MM.1S (cell line): ENCODE results near the gene OXER1.

Experiments used
- DNase-seq: peaks from one replicate; pipeline ENCODE4 v3.0.0-alpha.2; 2015
- H2AFZ ChIP-seq: fragments of 300-600 bp; sonication (generic); 2 replicates; pipeline ENCODE4 v1.6.0; 2016; ENCODE audit warnings: antibody characterized with exemption, low read length
- H3F3A ChIP-seq: fragments of 300-600 bp; sonication (generic); 2 replicates; pipeline ENCODE4 v1.6.1; 2016; ENCODE audit warnings: mild to moderate bottlenecking, antibody characterized with exemption, low read length, moderate library complexity, mixed read lengths; ENCODE audit not compliant: insufficient read depth
- H3K27ac ChIP-seq: fragments of 300-600 bp; sonication (generic); 2 replicates; pipeline ENCODE4 v1.5.1; 2016; ENCODE audit warnings: mild to moderate bottlenecking, low read length
- H3K27me3 ChIP-seq: fragments of 300-600 bp; sonication (generic); replicated peaks from 2 replicates; pipeline ENCODE4 v1.6.0; 2016; ENCODE audit warnings: low read length; ENCODE audit not compliant: insufficient read depth
- H3K36me3 ChIP-seq: fragments of 300-600 bp; sonication (generic); replicated peaks from 2 replicates; pipeline ENCODE4 v1.6.1; 2016; ENCODE audit warnings: mild to moderate bottlenecking, low read length, mixed read lengths; ENCODE audit not compliant: insufficient read depth
- H3K4me1 ChIP-seq: fragments of 300-600 bp; sonication (generic); 2 replicates; pipeline ENCODE4 v1.6.1; 2016; ENCODE audit warnings: low read length, mixed read lengths
- H3K4me2 ChIP-seq: fragments of 300-600 bp; sonication (generic); 2 replicates; pipeline ENCODE4 v1.6.0; 2016; ENCODE audit warnings: low read depth, low read length
- H3K4me3 ChIP-seq: fragments of 300-600 bp; sonication (generic); 2 replicates; pipeline ENCODE4 v1.5.1; 2016; ENCODE audit warnings: low read length, mixed read lengths
- H3K79me2 ChIP-seq: fragments of 300-600 bp; sonication (generic); 2 replicates; pipeline ENCODE4 v1.6.1; 2016; ENCODE audit warnings: mixed run types, low read length, mixed read lengths
- H3K9ac ChIP-seq: fragments of 300-600 bp; sonication (generic); 2 replicates; pipeline ENCODE4 v1.6.1; 2016; ENCODE audit warnings: low read length, mixed read lengths
- H3K9me2 ChIP-seq: fragments of 300-600 bp; sonication (generic); replicated peaks from 2 replicates; pipeline ENCODE4 v1.6.1; 2016; ENCODE audit warnings: mild to moderate bottlenecking, low read length, mixed read lengths; ENCODE audit not compliant: insufficient read depth
- H3K9me3 ChIP-seq: fragments of 300-600 bp; sonication (generic); replicated peaks from 2 replicates; pipeline ENCODE4 v1.6.1; 2016; ENCODE audit warnings: mild to moderate bottlenecking, low read length, mixed read lengths; ENCODE audit not compliant: insufficient read depth
- H4K20me1 ChIP-seq: fragments of 300-600 bp; sonication (generic); 2 replicates; pipeline ENCODE4 v1.6.1; 2016; ENCODE audit warnings: mild to moderate bottlenecking, low read length, moderate library complexity, mixed read lengths; ENCODE audit not compliant: insufficient read depth
- CTCF ChIP-seq: fragments of 300-600 bp; sonication (generic); IDR thresholded peaks from 2 replicates; pipeline ENCODE4 v1.5.1; 2016; ENCODE audit warnings: antibody characterized with exemption, low read length, mixed read lengths
- EZH2 ChIP-seq: fragments of 300-600 bp; sonication (generic); optimal IDR thresholded peaks from 2 replicates; pipeline ENCODE3; 2017; ENCODE audit warnings: low read depth, mild to moderate bottlenecking, antibody characterized with exemption, low read length, mixed read lengths
- EZH2phosphoT487 ChIP-seq: fragments of 300-600 bp; sonication (generic); IDR thresholded peaks from 2 replicates; pipeline ENCODE4 v1.6.1; 2018; ENCODE audit warnings: antibody characterized with exemption, low read length

The OXER1 gene

GRCh38 chr2:42764096-42764495, at the start of gene OXER1:
Gene OXER1 (minus strand): TSS chr2:42764135. CDS start chr2:42764062, 73 bp downstream.
- Histone ChIP-seq H3K36me3 (no peaks in the 10 kb centered on the region), H2AFZ (no peak within 1 kb of the TSS), H3K79me2 (no peaks in the 10 kb centered on the region), H3K4me3 (no peak within 1 kb of the TSS), H3K9ac (no peak within 1 kb of the TSS), H3K4me1 (no peaks in the 10 kb centered on the region), H3K27ac (no peak within 1 kb of the TSS), H3F3A (no peaks in the 10 kb centered on the region), H4K20me1 (no peaks in the 10 kb centered on the region), H3K4me2 (no peak within 1 kb of the TSS), H3K27me3 (no peaks in the 10 kb centered on the region), H3K9me3 (no peaks in the 10 kb centered on the region), H3K9me2 (no peaks in the 10 kb centered on the region)
- no peak for DNase-seq
- TF ChIP-seq CTCF (no peak), EZH2phosphoT487 (no peak), EZH2 (no peak)

GRCh38 chr2:42812899-42813479, 49.1 kb upstream of the OXER1 start:
- Histone ChIP-seq H3K4me3 (no peak overlapping the region), H4K20me1 (no peaks in the 10 kb centered on the region), H3K4me1 (peaks cover 8% of the 10 kb centered on the region; the same call in 1 of the 2 replicates), H3F3A (peaks cover 19% of the 10 kb centered on the region), H3K9ac (no peak overlapping the region), H3K4me2 (no peak overlapping the region), H3K9me3 (no peaks in the 10 kb centered on the region), H3K27me3 (no peaks in the 10 kb centered on the region), H3K79me2 (no peaks in the 10 kb centered on the region), H3K36me3 (no peaks in the 10 kb centered on the region), H3K9me2 (no peaks in the 10 kb centered on the region), H3K27ac (no peak overlapping the region; the same call in 1 of the 2 replicates), H2AFZ (no peak overlapping the region)
- TF ChIP-seq EZH2phosphoT487: no peak
- peak; percentile 62 for TF ChIP-seq CTCF
- DNase-seq: peak; percentile 36

- peak overlapping the region; percentile 81 for H3K4me2 ChIP-seq
- DNase-seq: peak; percentile 48
- TF ChIP-seq EZH2phosphoT487: no peak
- no peak for TF ChIP-seq CTCF
- TF ChIP-seq EZH2: no peak
- no peaks in the 10 kb centered on the region for H3K27me3 ChIP-seq
- peaks cover 8% of the 10 kb centered on the region; the same call in 1 of the 2 replicates for H3K4me1 ChIP-seq
- H3K79me2 ChIP-seq: no peaks in the 10 kb centered on the region
- H3K4me3 ChIP-seq: peak overlapping the region; percentile 68
- no peaks in the 10 kb centered on the region for H3K9me3 ChIP-seq
- no peaks in the 10 kb centered on the region for H3K36me3 ChIP-seq
- H3K9ac ChIP-seq: peak overlapping the region; percentile 96
- H2AFZ ChIP-seq: peak overlapping the region; percentile 64
- H3F3A ChIP-seq: peaks cover 19% of the 10 kb centered on the region
- H4K20me1 ChIP-seq: no peaks in the 10 kb centered on the region
- H3K9me2 ChIP-seq: no peaks in the 10 kb centered on the region
- peak overlapping the region; percentile 99 for H3K27ac ChIP-seq
Measured at GRCh38 chr2:42810971-42811811, 47.3 kb upstream of the OXER1 start.
